ENCODE results near the gene FGF19. TPM values are rescaled to one million over a fixed set of nuclear protein-coding genes. Genes with fewer than 3 reads are reported as not detected.

The FGF19 gene
- total RNA-seq, 1 experiment from 2014 or later = 0.69 TPM

DNA sequence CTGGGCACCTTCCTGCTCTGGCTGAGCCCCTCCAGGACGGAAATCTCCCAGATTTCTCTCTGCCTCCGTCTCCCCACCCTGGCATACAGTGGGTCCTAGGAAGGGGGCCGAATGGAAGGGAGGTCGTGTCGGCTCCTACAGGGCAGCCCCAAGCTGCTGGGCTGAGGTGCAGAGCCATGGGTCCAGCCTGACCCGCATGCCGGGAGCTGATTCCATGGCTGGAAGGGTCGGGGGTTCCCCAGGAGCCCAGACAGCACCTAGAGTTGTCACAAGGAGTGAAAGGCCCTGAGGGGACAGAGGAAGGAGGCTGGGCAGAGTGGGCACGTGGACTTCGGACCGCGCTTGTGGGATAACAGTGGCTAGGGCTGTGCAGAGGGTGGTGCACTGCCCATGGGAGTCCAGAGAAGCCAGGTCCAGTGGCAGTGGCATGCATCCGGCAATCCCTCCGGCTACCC, 46.3 kb downstream of the FGF19 start:
- H3K4me3 ChIP-seq (ENCODE audit: low read depth, low read length, poor library complexity, severe bottlenecking) = no peak overlapping the region
- peaks cover 33% of the 10 kb centered on the region for H3K4me1 ChIP-seq (ENCODE audit: insufficient read depth, low read length, poor library complexity, severe bottlenecking)
- intact Hi-C loops (cut with micrococcal nuclease; ENCODE audit: unreplicated experiment) = no loop called here
- DNase-seq (ENCODE audit: low spot score) = no peak
- ChIA-PET CTCF (interaction anchor here (1.0 kb wide), 1 partner anchor 13 kb away, joined by 4 read pairs; no protein-coding TSS in a partner anchor), POLR2A (ENCODE audit: low non-redundant PET) (interaction anchor here (0.6 kb wide), 1 partner anchor 58 kb away, joined by 3 read pairs; no protein-coding TSS in a partner anchor)
- H3K27me3 ChIP-seq (replicated peaks; ENCODE audit: insufficient read depth, low read depth, low read length, poor library complexity) = no peaks in the 10 kb centered on the region
- H3K36me3 ChIP-seq (ENCODE audit: insufficient read depth, low read length, poor library complexity, severe bottlenecking) = peaks cover 23% of the 10 kb centered on the region
- no peaks in the 10 kb centered on the region for H3K9me3 ChIP-seq (ENCODE audit: low read depth, low read length, poor library complexity, severe bottlenecking)
- TF ChIP-seq, protein P1, sequence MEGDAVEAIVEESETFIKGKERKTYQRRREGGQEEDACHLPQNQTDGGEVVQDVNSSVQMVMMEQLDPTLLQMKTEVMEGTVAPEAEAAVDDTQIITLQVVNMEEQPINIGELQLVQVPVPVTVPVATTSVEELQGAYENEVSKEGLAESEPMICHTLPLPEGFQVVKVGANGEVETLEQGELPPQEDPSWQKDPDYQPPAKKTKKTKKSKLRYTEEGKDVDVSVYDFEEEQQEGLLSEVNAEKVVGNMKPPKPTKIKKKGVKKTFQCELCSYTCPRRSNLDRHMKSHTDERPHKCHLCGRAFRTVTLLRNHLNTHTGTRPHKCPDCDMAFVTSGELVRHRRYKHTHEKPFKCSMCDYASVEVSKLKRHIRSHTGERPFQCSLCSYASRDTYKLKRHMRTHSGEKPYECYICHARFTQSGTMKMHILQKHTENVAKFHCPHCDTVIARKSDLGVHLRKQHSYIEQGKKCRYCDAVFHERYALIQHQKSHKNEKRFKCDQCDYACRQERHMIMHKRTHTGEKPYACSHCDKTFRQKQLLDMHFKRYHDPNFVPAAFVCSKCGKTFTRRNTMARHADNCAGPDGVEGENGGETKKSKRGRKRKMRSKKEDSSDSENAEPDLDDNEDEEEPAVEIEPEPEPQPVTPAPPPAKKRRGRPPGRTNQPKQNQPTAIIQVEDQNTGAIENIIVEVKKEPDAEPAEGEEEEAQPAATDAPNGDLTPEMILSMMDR (conservative IDR thresholded peaks at IDR 0.05; ENCODE audit: low read depth, low read length) = no peak
- TF ChIP-seq EZH2 (IDR thresholded peaks at IDR 0.05; ENCODE audit: borderline replicate concordance, low read depth, low read length, poor library complexity, severe bottlenecking) = no peak
- BruUV-seq (replicated peaks) = no TSS peak
- H3K27ac ChIP-seq (ENCODE audit: low read depth, low read length, poor library complexity, severe bottlenecking) = peak overlapping the region; percentile 49

DNA sequence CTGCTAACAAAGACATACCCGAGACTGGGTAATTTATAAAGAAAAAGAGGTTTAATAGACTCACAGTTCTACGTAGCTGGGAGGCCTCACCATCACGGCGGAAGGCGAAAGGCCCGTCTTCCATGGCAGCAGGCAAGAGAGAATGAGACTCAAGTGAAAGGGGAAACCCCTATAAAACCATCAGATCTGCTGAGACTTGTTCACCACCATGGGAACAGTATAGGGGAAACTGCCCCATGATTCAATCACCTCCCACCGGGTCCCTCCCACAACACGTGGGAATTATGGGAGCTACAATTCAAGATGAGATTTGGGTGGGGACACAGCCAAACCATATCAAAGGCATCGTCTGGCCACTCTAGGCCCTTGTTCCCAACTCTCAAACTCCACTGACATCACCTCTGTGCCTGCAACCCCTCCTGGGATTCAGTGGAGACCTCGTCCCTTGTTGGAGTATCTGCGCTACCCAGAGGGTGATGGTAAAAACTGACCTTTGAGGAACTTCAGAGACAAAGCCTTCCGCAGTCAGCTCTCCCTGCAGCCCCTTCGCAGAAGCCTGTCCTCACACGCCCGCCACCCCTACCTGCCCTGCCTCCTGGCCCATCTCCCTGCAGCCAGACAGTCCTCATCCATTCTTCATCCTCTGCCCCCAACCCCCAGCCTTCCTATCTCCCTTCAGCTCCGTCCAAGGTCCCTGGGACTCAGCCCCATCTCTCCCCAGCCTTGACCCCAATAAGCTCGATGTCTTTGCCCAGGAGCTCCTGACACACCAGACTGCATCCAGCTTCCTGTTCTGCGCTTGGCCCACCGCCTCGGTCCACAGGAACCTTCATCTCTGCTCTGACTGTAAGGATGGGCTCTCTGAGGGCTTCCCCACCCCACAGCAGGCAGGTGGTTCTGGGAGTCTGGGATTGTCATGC, 47.0 kb downstream of the FGF19 start:
- CTCF ChIA-PET = interaction anchor here (0.9 to 1.3 kb wide), 4 partner anchors 13 to 555 kb away, joined by 3 to 4 read pairs (median 4); no protein-coding TSS in a partner anchor
- Histone ChIP-seq H3K4me1 (ENCODE audit: insufficient read depth, low read length, poor library complexity, severe bottlenecking) (peaks cover 40% of the 10 kb centered on the region), H3K36me3 (ENCODE audit: insufficient read depth, low read length, poor library complexity, severe bottlenecking) (peaks cover 30% of the 10 kb centered on the region), H3K9me3 (ENCODE audit: low read depth, low read length, poor library complexity, severe bottlenecking) (no peaks in the 10 kb centered on the region), H3K4me3 (ENCODE audit: low read depth, low read length, poor library complexity, severe bottlenecking) (no peak overlapping the region), H3K27me3 (replicated peaks; ENCODE audit: insufficient read depth, low read depth, low read length, poor library complexity) (no peaks in the 10 kb centered on the region), H3K27ac (ENCODE audit: low read depth, low read length, poor library complexity, severe bottlenecking) (peak overlapping the region; percentile 99)
- peak; percentile 71 for DNase-seq (ENCODE audit: low spot score)
- no TSS peak for BruUV-seq (replicated peaks)
- no peak for TF ChIP-seq EZH2 (IDR thresholded peaks at IDR 0.05; ENCODE audit: borderline replicate concordance, low read depth, low read length, poor library complexity, severe bottlenecking)
- TF ChIP-seq, protein P1 (conservative IDR thresholded peaks at IDR 0.05; ENCODE audit: low read depth, low read length) = no peak
- intact Hi-C loops (cut with micrococcal nuclease; ENCODE audit: unreplicated experiment) = no loop called here
- POLR2A ChIA-PET (ENCODE audit: low non-redundant PET) = interaction anchor here (0.6 kb wide), 1 partner anchor 58 kb away, joined by 3 read pairs; no protein-coding TSS in a partner anchor

DNA sequence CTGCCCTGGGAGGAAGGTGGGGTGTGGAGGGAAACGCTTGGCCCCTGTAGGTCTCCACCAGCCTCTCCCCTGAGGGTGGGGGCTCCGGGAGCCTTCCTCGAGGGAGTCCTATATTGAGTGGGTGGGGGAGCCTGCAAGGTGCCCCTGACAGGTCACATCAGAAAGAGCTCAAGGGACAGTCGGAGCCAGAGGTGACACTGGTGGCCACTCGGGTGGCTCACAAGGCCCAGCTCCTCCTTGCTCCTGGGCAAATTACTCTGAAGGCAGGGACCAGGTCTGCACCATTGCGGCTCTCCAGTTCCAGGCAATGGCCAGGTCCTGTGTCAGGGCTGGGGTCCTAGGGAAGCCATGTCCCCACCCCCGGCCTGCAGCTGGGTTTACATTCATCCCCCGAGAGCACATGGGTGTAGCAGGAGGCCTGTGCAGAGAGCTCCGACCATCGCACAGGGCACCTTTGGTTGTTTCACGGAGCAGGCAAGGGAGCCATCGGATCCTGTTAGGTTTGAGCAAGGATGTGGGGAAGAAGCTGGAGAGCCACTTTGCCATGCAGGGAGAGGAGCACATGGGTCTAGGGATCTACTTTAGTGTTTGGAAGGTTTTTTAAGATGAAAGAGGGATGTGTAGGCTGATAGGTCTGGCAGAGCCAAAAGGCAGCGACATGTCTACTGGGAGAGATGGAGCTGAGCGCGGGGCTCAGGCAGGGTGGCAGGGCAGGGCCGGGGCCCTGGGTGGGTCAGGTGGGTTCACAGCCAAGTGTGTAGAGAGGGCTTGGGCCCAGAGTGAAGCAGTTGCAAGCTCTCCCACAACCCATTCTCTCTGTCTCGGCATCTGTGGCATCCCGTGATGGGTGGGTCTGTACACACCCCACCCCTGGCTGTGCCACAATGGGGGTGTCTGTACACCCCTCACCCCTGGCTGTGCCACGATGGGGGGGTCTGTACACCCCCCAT, 48.1 kb downstream of the FGF19 start:
- POLR2A ChIA-PET (ENCODE audit: low non-redundant PET) = interaction anchor here (1.2 kb wide), 1 partner anchor 13 kb away, joined by 4 read pairs; no protein-coding TSS in a partner anchor
- Histone ChIP-seq H3K9me3 (ENCODE audit: low read depth, low read length, poor library complexity, severe bottlenecking) (no peaks in the 10 kb centered on the region), H3K27ac (ENCODE audit: low read depth, low read length, poor library complexity, severe bottlenecking) (peak overlapping the region; percentile 99), H3K27me3 (replicated peaks; ENCODE audit: insufficient read depth, low read depth, low read length, poor library complexity) (no peaks in the 10 kb centered on the region), H3K4me3 (ENCODE audit: low read depth, low read length, poor library complexity, severe bottlenecking) (no peak overlapping the region), H3K4me1 (ENCODE audit: insufficient read depth, low read length, poor library complexity, severe bottlenecking) (peaks cover 50% of the 10 kb centered on the region), H3K36me3 (ENCODE audit: insufficient read depth, low read length, poor library complexity, severe bottlenecking) (peaks cover 41% of the 10 kb centered on the region)
- intact Hi-C loops (cut with micrococcal nuclease; ENCODE audit: unreplicated experiment) = no loop called here
- peak; percentile 76 for DNase-seq (ENCODE audit: low spot score)
- TF ChIP-seq EZH2 (IDR thresholded peaks at IDR 0.05; ENCODE audit: borderline replicate concordance, low read depth, low read length, poor library complexity, severe bottlenecking) = no peak
- TF ChIP-seq, protein P1 (conservative IDR thresholded peaks at IDR 0.05; ENCODE audit: low read depth, low read length) = no peak
- BruUV-seq (replicated peaks) = no TSS peak
- CTCF ChIA-PET = interaction anchor here (0.6 to 1.3 kb wide), 4 partner anchors 14 to 554 kb away, joined by 3 to 4 read pairs (median 4); no protein-coding TSS in a partner anchor
